GM18502 (cell line): ENCODE results near the gene IRX6.

Experiments
- ATAC-seq: cut with Tn5 transposase; IDR thresholded peaks from one replicate; pipeline ENCODE4 v1.9.1; 2021; ENCODE audit warnings: mild to moderate bottlenecking; ENCODE audit not compliant: unreplicated experiment, poor library complexity

IRX6 gene

GRCh38 chr16:55357241-55357640 lies 33.2 kb downstream of the IRX6 start:
- no peak for ATAC-seq

- ATAC-seq, result no peak
Measured at GRCh38 chr16:55359946-55360345, 35.9 kb downstream of the IRX6 start.

GRCh38 chr16:55364811-55365210 lies 40.8 kb downstream of the IRX6 start:
- no peak for ATAC-seq

- no peak for ATAC-seq
Measured at GRCh38 chr16:55367301-55367811, 43.4 kb downstream of the IRX6 start.

- ATAC-seq, result no peak
Measured at GRCh38 chr16:55367866-55368603, 44.0 kb downstream of the IRX6 start.

GRCh38 chr16:55369151-55369550 lies 45.1 kb downstream of the IRX6 start:
- no peak for ATAC-seq

GRCh38 chr16:55370762-55371482 lies 46.9 kb downstream of the IRX6 start:
- no peak for ATAC-seq

GRCh38 chr16:55372792-55373488 lies 48.9 kb downstream of the IRX6 start:
- ATAC-seq, result no peak

GRCh38 chr16:55373489-55373832 lies 49.5 kb downstream of the IRX6 start:
- no peak for ATAC-seq

GRCh38 chr16:55376045-55376444 lies 52.0 kb downstream of the IRX6 start:
- ATAC-seq, result no peak

GRCh38 chr16:55376567-55377167 lies 52.7 kb downstream of the IRX6 start:
- no peak for ATAC-seq

GRCh38 chr16:55377840-55378239 lies 53.8 kb downstream of the IRX6 start:
- ATAC-seq, result no peak

GRCh38 chr16:55378616-55379015 lies 54.6 kb downstream of the IRX6 start:
- no peak for ATAC-seq

- no peak for ATAC-seq
Measured at GRCh38 chr16:55379371-55379770, 55.4 kb downstream of the IRX6 start.

- no peak for ATAC-seq
Measured at GRCh38 chr16:55379876-55380390, 55.9 kb downstream of the IRX6 start.
